Measurements from ENCODE around the gene HMSD.

The HMSD gene

GRCh38 chr18:63997041-63997440 is 47.9 kb downstream of the HMSD start:
- DNase-seq, result no peak

GRCh38 chr18:63997606-63998005 is 48.5 kb downstream of the HMSD start:
- no peak for DNase-seq

GRCh38 chr18:63999871-64000270 is 50.8 kb downstream of the HMSD start:
- DNase-seq, result no peak

GRCh38 chr18:64002581-64002980 is 53.5 kb downstream of the HMSD start:
- DNase-seq, result no peak

- DNase-seq, result no peak
Observed at GRCh38 chr18:64009305-64009704, 60.2 kb downstream of the HMSD start.
